Neural progenitor cell (in vitro differentiated cells): ENCODE measurements around the gene RHOF.

ENCODE experiments used
- EZH2 ChIP-seq: fragments of 200-600 bp; sonication (generic); IDR thresholded peaks from 2 replicates; pipeline ENCODE4 v1.6.1; 2017; ENCODE audit warnings: antibody characterized with exemption, mild to moderate bottlenecking, moderate library complexity
- EZH2phosphoT487 ChIP-seq: fragments of 200-600 bp; sonication (generic); IDR thresholded peaks from 2 replicates; pipeline ENCODE4 v1.6.1; 2017; ENCODE audit warnings: antibody characterized with exemption
- TF ChIP-seq, protein P1 (sequence below): fragments of 200-600 bp; sonication (generic); IDR thresholded peaks from 2 replicates; pipeline ENCODE4 v1.5.1; 2017; ENCODE audit warnings: antibody characterized with exemption, mild to moderate bottlenecking

DNA sequence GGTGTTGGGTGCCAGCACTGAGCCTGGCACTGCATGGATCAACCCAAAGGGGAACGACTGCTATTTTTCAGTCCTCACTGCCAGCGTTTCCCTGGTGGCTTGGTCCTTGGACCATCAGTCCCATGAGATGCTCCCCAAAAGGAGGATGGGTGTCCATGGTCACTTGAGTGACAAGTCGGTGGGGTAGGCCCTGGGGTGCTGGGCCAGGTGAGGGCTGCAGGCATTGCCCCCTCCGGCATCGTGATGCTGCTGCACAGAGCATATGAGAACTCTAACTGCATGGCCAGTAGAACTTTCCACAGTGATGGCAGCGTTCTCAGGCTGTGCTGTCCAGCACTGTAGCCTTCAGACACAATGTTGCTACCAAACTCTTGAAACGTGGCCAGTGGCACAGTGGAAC is 26.6 kb upstream of the RHOF start:
- no peak for TF ChIP-seq EZH2
- TF ChIP-seq, protein P1, sequence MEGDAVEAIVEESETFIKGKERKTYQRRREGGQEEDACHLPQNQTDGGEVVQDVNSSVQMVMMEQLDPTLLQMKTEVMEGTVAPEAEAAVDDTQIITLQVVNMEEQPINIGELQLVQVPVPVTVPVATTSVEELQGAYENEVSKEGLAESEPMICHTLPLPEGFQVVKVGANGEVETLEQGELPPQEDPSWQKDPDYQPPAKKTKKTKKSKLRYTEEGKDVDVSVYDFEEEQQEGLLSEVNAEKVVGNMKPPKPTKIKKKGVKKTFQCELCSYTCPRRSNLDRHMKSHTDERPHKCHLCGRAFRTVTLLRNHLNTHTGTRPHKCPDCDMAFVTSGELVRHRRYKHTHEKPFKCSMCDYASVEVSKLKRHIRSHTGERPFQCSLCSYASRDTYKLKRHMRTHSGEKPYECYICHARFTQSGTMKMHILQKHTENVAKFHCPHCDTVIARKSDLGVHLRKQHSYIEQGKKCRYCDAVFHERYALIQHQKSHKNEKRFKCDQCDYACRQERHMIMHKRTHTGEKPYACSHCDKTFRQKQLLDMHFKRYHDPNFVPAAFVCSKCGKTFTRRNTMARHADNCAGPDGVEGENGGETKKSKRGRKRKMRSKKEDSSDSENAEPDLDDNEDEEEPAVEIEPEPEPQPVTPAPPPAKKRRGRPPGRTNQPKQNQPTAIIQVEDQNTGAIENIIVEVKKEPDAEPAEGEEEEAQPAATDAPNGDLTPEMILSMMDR = no peak
- TF ChIP-seq EZH2phosphoT487 = no peak
